Caco-2 (cell line): ENCODE measurements around the gene FNDC3A. TPM values are rescaled to one million over a fixed set of nuclear protein-coding genes. Genes with fewer than 3 reads are reported as not detected.

Source experiments
- BruUV-seq: library from RNA; stranded (reverse); fragments of 400-500 nt; replicated peaks from 2 replicates; lab custom pipeline; 2021; lab: Mats Ljungman, UMichigan
- CTCF ChIA-PET: fragments of 300-600 bp; sonication (Branson Sonifier 250); formaldehyde crosslinking; loops from one replicate; lab custom pipeline; 2022; ENCODE audit warnings: antibody characterized with exemption; lab: Charles Lee
- POLR2A ChIA-PET: fragments of 300-600 bp; sonication (Branson Sonifier 250); formaldehyde crosslinking; loops from one replicate; lab custom pipeline; 2022; ENCODE audit warnings: antibody characterized with exemption; lab: Charles Lee
- DNase-seq, 2 experiments: peaks; one replicate each; pipeline versions ENCODE4 v3.0.0 to v3.0.0-alpha.2; 2020 to 2022
- H3K27me3 ChIP-seq: replicated peaks from 2 replicates; pipeline ENCODE4 v1.6.0; 2011; ENCODE audit warnings: low read length; ENCODE audit not compliant: control insufficient read depth, insufficient read depth
- H3K36me3 ChIP-seq: 2 replicates; pipeline ENCODE4 v1.5.1; 2011; ENCODE audit warnings: low read length; ENCODE audit not compliant: control insufficient read depth, insufficient read depth
- H3K4me1 ChIP-seq: fragments of 250-450 bp; sonication (Bioruptor Pico); 2 replicates; pipeline ENCODE4 v1.5.1; 2020; ENCODE audit warnings: mild to moderate bottlenecking
- H3K4me3 ChIP-seq: 2 replicates; pipeline ENCODE4 v1.5.1; 2011; ENCODE audit warnings: low read depth, mild to moderate bottlenecking, control low read depth, low read length
- H3K9me3 ChIP-seq: fragments of 250-450 bp; sonication (Bioruptor Pico); 2 replicates; pipeline ENCODE4 v1.5.1; 2020; ENCODE audit warnings: mild to moderate bottlenecking, moderate library complexity
- H3K27ac Mint-ChIP-seq: one replicate; pipeline ENCODE4 v1.8.0; 2022; ENCODE audit warnings: mixed read lengths; ENCODE audit not compliant: unreplicated experiment
- H3K27me3 Mint-ChIP-seq: one replicate; pipeline ENCODE4 v1.8.0; 2022; ENCODE audit warnings: mixed read lengths; ENCODE audit not compliant: insufficient read depth, unreplicated experiment
- H3K36me3 Mint-ChIP-seq: one replicate; pipeline ENCODE4 v1.8.0; 2022; ENCODE audit warnings: mild to moderate bottlenecking, mixed read lengths; ENCODE audit not compliant: insufficient read depth, unreplicated experiment
- H3K4me1 Mint-ChIP-seq: one replicate; pipeline ENCODE4 v1.8.0; 2022; ENCODE audit warnings: low read depth, mixed read lengths; ENCODE audit not compliant: unreplicated experiment
- H3K4me3 Mint-ChIP-seq: one replicate; pipeline ENCODE4 v1.8.0; 2022; ENCODE audit warnings: mild to moderate bottlenecking, moderate library complexity, mixed read lengths; ENCODE audit not compliant: unreplicated experiment
- H3K9me3 Mint-ChIP-seq: one replicate; pipeline ENCODE4 v1.8.0; 2022; ENCODE audit warnings: mixed read lengths; ENCODE audit not compliant: unreplicated experiment
- CTCF ChIP-seq, 2 experiments: fragments of 200-600 bp in 1 of 2; IDR thresholded peaks; 1 replicate in 1 of 2; 2 replicates in 1 of 2; pipeline versions ENCODE4 v1.5.1 to v1.8.0; 2011 to 2022; ENCODE audit warnings: antibody characterized with exemption in 1 of 2, control low read depth in 1 of 2, inconsistent platforms in 1 of 2, low read depth in 1 of 2, low read length in 1 of 2, mild to moderate bottlenecking in 1 of 2, moderate library complexity in 1 of 2; ENCODE audit not compliant: insufficient read depth in 1 of 2, severe bottlenecking in 1 of 2, unreplicated experiment in 1 of 2
- intact Hi-C: fragments of 100-400 bp; cut with micrococcal nuclease; formaldehyde crosslinking; loops from one replicate; pipeline ENCODE4 v1.10.0; 2022; ENCODE audit not compliant: unreplicated experiment
- total RNA-seq: library from RNA; stranded (reverse); gene quantifications from 2 replicates; pipeline ENCODE4 v1.2.3, GENCODE V29; 2022

Gene FNDC3A
- total RNA-seq, 1 experiment from 2014 or later, result 32.5 TPM

- no peak for TF ChIP-seq CTCF (IDR thresholded peaks at IDR 0.05; ENCODE audit: insufficient read depth in 1 of 2, low read depth in 1 of 2, low read length in 1 of 2, severe bottlenecking in 1 of 2, unreplicated experiment in 1 of 2)
- CTCF ChIA-PET, result no interaction called here
Measured at GRCh38 chr13:48954081-48954480, 21.6 kb upstream of the FNDC3A start.

DNA sequence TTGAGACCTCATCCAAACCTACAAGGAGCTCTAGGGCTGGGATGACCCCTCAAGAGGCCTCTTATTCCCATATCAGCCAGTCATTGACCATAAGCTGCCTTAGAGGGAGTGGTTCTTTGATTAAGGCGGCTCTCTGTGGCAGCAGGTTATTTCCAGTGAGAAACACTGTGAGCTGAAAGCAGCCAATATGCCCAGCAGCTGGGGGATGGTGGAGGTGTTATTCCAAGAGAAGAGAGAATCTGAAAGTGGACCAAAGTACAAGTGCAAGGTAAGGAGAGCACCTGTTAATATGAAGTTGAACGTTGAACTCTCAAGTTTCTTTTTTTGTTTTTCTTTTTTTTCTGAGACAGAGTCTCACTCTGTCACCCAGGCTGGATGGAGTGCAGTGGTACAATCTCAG lies 20.2 kb upstream of the FNDC3A start:
- peaks cover 4% of the 10 kb centered on the region for H3K4me1 Mint-ChIP-seq
- TF ChIP-seq CTCF (IDR thresholded peaks at IDR 0.05; ENCODE audit: insufficient read depth in 1 of 2, low read depth in 1 of 2, low read length in 1 of 2, severe bottlenecking in 1 of 2, unreplicated experiment in 1 of 2), result no peak
- Histone ChIP-seq H3K9me3 (no peaks in the 10 kb centered on the region), H3K4me1 (no peaks in the 10 kb centered on the region), H3K27me3 (no peaks in the 10 kb centered on the region), H3K36me3 (no peaks in the 10 kb centered on the region), H3K4me3 (no peak overlapping the region)
- H3K36me3 Mint-ChIP-seq, result no peaks in the 10 kb centered on the region
- no peak overlapping the region for H3K27ac Mint-ChIP-seq
- intact Hi-C loops, result no loop called here
- BruUV-seq, result no TSS peak
- DNase-seq, result no peak
- no peak overlapping the region for H3K4me3 Mint-ChIP-seq
- POLR2A ChIA-PET, result no interaction called here
- peaks cover 7% of the 10 kb centered on the region for H3K27me3 Mint-ChIP-seq
- H3K9me3 Mint-ChIP-seq, result no peaks in the 10 kb centered on the region
- CTCF ChIA-PET, result no interaction called here

More at GRCh38 chr13:48954081-48954480, 21.6 kb upstream of the FNDC3A start:
- Mint-ChIP-seq H3K27ac (no peak overlapping the region), H3K36me3 (no peaks in the 10 kb centered on the region), H3K9me3 (no peaks in the 10 kb centered on the region), H3K4me3 (no peak overlapping the region), H3K4me1 (peaks cover 7% of the 10 kb centered on the region), H3K27me3 (peaks cover 8% of the 10 kb centered on the region)
- H3K4me1 ChIP-seq, result no peaks in the 10 kb centered on the region
- no TSS peak for BruUV-seq
- no peaks in the 10 kb centered on the region for H3K9me3 ChIP-seq
- no peak for DNase-seq
- no peak overlapping the region for H3K4me3 ChIP-seq
- no peaks in the 10 kb centered on the region for H3K36me3 ChIP-seq
- POLR2A ChIA-PET, result no interaction called here
- intact Hi-C loops, result no loop called here
- no peaks in the 10 kb centered on the region for H3K27me3 ChIP-seq

GRCh38 chr13:48961379-48961778 lies 14.3 kb upstream of the FNDC3A start:
- intact Hi-C loops, result no loop called here
- Mint-ChIP-seq H3K9me3 (no peaks in the 10 kb centered on the region), H3K4me3 (no peak overlapping the region), H3K4me1 (no peaks in the 10 kb centered on the region), H3K27me3 (peaks cover 5% of the 10 kb centered on the region), H3K27ac (no peak overlapping the region), H3K36me3 (no peaks in the 10 kb centered on the region)
- no peak for DNase-seq
- no TSS peak for BruUV-seq
- no peaks in the 10 kb centered on the region for H3K4me1 ChIP-seq
- ChIA-PET POLR2A (no interaction called here), CTCF (no interaction called here)
- H3K9me3 ChIP-seq, result no peaks in the 10 kb centered on the region
- TF ChIP-seq CTCF (IDR thresholded peaks at IDR 0.05; ENCODE audit: insufficient read depth in 1 of 2, low read depth in 1 of 2, low read length in 1 of 2, severe bottlenecking in 1 of 2, unreplicated experiment in 1 of 2), result no peak
- H3K4me3 ChIP-seq, result no peak overlapping the region
- H3K36me3 ChIP-seq, result no peaks in the 10 kb centered on the region
- H3K27me3 ChIP-seq, result no peaks in the 10 kb centered on the region
